Measurements from ENCODE around the gene OR52I1.

Gene OR52I1

DNA sequence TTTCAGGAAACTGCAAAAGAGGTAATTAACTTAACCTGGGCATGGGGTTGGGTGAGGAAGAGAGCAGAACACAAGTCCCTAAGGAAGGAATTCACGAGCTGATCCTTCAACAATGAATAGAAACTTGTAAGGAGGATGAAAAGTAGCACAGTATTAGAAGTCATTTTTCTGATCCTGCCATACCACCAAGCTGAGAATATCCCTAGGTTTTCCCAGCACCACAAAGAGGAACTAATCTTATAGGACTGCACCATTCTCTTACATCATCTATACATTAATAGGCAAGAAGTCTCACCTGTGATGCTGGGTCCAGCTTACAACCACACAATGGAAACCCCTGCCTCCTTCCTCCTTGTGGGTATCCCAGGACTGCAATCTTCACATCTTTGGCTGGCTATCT is at the start of gene OR52I1:
Gene OR52I1 (plus strand): TSS at position 301 of the 400 bp plus-strand sequence. CDS start 0 bp downstream, at position 301.
- no peak for DNase-seq

- no peak for DNase-seq
These were observed 48.9 kb upstream of the OR52I1 start, which contains the start of gene OR52M1 for GRCh38 chr11:4544891-4545290. TSS of gene OR52M1 (plus strand) at chr11:4545191. CDS start at chr11:4545191, 0 bp downstream.

GRCh38 chr11:4546878-4547277 is 47.0 kb upstream of the OR52I1 start:
- no peak for DNase-seq

- no peak for DNase-seq
These were observed 46.4 kb upstream of the OR52I1 start for GRCh38 chr11:4547416-4547815.

- DNase-seq = no peak
These were observed 42.4 kb upstream of the OR52I1 start for GRCh38 chr11:4551346-4551979.

GRCh38 chr11:4559527-4560440 is 34.1 kb upstream of the OR52I1 start:
- no peak for DNase-seq

DNA sequence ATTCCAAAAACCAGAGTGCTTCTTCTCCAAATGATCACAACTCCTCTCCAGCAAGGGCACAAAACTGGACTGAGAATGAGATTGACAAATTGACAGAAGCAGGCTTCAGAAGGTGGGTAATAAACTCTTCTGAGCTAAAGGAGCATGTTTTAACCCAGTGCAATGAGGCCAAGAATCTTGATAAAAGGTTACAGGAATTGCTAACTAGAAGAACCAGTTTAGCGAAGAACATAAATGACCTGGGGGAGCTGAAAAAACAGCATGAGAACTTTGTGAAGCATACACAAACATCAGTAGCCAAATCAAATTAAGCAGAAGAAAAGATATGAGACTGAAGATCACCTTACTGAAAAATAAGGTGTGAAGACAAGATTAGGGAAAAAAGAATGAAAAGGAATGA is 33.4 kb upstream of the OR52I1 start:
- DNase-seq = no peak

DNA sequence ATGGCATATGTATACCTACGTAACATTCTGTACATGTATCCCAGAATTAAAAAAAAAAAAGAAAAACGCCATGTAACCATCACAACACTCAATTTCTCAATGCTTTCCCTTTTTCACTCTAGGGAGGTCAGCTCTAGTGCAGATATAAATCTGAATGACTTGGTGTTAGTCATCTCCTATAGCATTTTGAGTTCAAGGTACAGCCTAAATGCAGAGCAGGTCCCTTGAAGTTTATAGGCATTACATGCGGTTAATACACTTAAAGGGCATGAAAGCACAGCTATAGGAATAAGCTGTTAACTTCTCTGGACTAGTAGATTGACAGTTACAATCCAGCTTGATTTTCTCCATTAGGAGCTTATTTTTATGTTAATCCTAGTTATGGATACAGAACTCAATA is 28.5 kb upstream of the OR52I1 start:
- no peak for DNase-seq

GRCh38 chr11:4569075-4569474 is 24.8 kb upstream of the OR52I1 start:
- no peak for DNase-seq

- DNase-seq = no peak
These were observed 17.0 kb upstream of the OR52I1 start for GRCh38 chr11:4576880-4577279.

DNA sequence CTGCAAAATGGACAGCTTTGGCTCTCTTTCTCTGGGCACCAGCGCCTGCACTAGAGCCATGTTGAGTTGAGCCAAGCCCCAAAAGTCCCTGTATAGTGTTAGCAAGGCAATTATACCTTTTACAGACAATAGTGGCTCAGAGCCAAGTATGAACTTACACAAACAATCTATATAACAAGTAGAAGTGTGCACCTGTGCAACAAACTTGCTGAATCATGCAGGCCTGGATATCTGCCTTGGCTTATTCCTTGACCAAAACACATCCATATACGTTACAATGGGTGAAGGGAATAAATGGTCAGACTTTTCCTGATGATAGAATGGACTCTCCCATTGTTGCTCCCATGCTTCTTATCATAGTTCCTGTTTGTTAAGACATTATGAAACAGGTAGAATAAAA is 16.1 kb upstream of the OR52I1 start:
- no peak for DNase-seq

GRCh38 chr11:4578624-4579023 is 15.2 kb upstream of the OR52I1 start:
- no peak for DNase-seq

DNA sequence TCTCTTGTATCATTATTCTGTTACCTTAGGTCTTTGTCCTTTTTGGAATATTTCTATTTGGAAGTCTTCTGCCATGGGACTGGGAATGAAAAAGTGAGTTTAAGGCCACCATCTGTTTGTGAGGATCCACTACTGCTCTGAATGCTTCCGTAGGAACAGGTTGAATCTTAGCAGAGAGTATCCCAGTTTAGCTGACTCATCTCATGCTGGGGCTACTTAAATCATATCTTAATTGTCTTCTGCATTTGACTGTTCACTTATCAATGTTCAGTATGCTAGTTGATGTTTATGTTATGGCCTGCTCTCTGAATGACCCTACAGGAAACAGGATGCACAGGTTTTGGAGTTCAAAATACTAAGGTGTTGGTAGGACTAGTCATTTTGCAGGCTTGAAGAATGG is 13.7 kb upstream of the OR52I1 start:
- DNase-seq = no peak

DNA sequence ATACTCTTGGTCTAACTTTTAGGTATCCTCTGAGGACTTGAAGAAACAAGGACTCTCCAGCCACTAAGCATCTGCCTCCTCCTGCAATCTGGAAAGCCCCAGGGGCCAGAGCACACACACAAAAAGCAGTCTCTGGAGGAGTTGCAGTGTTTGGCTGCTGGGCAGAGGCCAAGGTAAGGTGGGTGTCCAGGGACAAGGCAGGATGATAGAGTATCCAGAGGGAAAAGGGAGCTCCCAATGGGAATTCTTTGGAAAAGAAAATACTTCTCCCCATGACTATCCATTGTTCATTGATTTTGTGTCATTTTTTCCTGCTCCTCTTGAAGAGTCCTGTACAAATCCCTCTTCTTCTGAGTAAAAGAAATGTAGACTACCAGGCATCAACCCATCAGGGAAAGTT is 12.4 kb upstream of the OR52I1 start, which contains the start of gene OR52I2:
Gene OR52I2 (plus strand): TSS at position 301 of the 400 bp plus-strand sequence.
- no peak for DNase-seq

DNA sequence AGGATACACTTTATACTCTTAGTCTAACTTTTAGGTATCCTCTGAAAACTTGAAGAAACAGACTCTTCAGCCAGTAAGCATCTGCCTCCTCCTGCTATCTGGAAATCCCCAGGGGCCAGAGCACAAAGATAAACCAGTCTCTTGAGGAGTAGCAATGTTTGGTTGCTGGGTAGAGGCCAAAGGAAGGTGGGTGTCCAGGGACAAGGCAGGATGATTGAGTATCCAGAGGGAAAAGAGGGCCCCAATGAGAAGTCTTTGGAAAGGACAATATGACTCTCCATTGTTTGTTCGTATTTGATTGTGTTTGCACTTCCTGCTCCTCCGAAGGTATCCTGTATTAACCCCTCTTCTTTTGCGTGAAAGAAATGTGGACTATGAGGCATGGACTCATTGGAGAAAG is 4.8 kb upstream of the OR52I1 start:
- DNase-seq = no peak

DNA sequence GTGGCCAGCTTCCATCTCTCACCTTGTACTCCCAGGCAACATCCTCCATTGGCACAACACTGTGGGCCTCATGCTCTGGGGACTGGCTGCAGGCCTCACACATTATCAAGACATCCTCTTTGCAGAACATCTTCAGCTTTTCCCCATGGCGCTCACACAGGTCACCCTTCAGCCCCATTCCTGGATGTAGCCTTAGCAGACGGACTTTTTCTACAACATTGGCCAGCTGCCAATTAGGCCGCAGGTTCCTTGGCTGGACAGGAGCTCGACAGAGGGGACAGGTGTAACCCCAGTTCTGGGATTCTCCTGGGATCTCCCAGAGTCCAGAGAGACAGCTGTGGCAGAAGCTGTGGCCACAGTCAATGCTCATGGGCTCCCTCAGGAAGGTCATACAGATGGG is 11.2 kb downstream of the OR52I1 start:
- DNase-seq = no peak

- DNase-seq = peak; percentile 20
These were observed 12.6 kb downstream of the OR52I1 start for GRCh38 chr11:4606231-4607015.

- DNase-seq = no peak
These were observed 13.3 kb downstream of the OR52I1 start for GRCh38 chr11:4607096-4607495.

- peak; percentile 92 for DNase-seq
These were observed 14.2 kb downstream of the OR52I1 start, which contains the start of gene TRIM68 for GRCh38 chr11:4607781-4608666. TSS of gene TRIM68 (minus strand) at chr11:4608231. CDS start at chr11:4605504, 2,727 bp downstream.

DNA sequence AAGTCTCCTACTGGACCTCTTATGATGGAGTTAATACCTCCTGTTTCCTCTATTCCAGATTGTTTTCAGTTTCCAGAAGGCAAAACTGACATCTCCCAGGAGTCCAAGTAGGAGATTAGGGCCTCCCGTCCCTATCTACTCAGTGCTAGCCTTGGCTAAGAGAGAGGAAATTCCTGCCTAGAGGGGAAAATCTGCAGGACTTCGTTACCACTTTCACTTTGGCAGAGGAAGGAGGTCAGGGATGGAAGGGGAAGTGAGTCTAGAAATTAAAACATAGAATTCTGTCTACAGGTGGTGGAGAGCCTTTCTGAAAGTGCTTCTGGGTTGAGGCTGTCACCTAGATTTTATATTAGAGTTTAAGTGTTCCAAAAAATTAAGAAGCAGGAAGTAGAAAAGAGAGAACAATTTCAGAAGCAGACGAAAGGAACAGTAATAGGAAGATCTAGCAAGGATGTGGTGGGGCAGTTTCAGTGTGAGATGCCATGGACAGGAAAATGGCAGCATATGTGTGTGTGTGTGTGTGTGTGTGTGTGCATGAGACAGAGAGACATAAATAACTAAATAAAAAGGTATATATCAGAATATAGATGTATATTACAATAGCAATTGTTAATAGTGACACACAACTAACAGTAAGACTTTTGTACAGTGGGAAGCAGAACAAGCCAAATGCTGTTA is 16.6 kb downstream of the OR52I1 start:
- DNase-seq = no peak

DNA sequence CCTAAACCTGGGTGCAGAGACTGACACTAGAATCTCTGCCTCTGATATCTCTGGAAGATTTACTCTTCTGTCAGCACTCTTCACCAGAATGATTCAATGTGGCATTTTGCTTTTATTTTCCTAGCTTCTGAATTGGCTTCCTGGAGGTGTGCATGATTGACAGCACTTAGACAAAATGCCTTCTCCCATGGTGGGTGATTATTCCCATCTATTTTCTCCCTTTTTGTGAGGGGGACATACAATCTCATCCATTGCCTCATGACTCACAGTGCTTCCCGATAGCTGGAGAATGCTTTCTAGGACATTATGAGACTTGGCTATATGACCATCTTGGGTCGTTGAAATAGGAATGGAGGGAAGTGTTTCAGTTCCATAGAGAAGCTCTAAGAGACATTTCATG is 18.1 kb downstream of the OR52I1 start:
- DNase-seq = no peak

Data from kidney glomerular epithelial cell (primary cell).